ENCODE results near the gene SPATA13.

DNA sequence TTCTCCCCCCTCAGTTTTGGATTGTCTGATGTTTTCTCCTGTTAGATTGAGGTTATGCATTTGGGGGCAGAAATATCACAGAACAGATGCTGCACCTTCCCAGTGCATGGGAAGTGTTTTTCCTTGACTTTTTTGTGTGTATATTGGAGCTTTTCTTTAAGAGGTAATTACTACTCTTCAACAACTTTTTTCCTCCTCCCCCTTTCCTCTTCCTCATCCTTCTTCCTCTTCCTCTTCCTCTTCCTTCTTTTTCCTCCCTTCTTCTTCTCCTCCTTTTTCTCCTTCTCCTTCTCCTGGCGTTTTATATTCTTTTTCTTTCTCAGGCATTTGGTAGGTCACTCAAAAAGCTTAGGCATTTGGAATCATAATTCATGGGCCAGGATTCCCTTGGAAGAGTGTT, 18.1 kb upstream of the SPATA13 start:
- no peak for TF ChIP-seq ZNF350 (tag by site-specific recombination; IDR thresholded peaks at IDR 0.05)
- TF ChIP-seq ZNF561 (tag by site-specific recombination; IDR thresholded peaks at IDR 0.05; ENCODE audit: borderline replicate concordance) = no peak
- TF ChIP-seq, protein P1, sequence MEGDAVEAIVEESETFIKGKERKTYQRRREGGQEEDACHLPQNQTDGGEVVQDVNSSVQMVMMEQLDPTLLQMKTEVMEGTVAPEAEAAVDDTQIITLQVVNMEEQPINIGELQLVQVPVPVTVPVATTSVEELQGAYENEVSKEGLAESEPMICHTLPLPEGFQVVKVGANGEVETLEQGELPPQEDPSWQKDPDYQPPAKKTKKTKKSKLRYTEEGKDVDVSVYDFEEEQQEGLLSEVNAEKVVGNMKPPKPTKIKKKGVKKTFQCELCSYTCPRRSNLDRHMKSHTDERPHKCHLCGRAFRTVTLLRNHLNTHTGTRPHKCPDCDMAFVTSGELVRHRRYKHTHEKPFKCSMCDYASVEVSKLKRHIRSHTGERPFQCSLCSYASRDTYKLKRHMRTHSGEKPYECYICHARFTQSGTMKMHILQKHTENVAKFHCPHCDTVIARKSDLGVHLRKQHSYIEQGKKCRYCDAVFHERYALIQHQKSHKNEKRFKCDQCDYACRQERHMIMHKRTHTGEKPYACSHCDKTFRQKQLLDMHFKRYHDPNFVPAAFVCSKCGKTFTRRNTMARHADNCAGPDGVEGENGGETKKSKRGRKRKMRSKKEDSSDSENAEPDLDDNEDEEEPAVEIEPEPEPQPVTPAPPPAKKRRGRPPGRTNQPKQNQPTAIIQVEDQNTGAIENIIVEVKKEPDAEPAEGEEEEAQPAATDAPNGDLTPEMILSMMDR (tag by site-specific recombination; IDR thresholded peaks at IDR 0.05) = no peak
- TF ChIP-seq ZNF596 (tag by site-specific recombination; IDR thresholded peaks at IDR 0.05) = no peak
- TF ChIP-seq ZNF548 (tag by site-specific recombination; IDR thresholded peaks at IDR 0.05) = no peak
- TF ChIP-seq, protein P2, sequence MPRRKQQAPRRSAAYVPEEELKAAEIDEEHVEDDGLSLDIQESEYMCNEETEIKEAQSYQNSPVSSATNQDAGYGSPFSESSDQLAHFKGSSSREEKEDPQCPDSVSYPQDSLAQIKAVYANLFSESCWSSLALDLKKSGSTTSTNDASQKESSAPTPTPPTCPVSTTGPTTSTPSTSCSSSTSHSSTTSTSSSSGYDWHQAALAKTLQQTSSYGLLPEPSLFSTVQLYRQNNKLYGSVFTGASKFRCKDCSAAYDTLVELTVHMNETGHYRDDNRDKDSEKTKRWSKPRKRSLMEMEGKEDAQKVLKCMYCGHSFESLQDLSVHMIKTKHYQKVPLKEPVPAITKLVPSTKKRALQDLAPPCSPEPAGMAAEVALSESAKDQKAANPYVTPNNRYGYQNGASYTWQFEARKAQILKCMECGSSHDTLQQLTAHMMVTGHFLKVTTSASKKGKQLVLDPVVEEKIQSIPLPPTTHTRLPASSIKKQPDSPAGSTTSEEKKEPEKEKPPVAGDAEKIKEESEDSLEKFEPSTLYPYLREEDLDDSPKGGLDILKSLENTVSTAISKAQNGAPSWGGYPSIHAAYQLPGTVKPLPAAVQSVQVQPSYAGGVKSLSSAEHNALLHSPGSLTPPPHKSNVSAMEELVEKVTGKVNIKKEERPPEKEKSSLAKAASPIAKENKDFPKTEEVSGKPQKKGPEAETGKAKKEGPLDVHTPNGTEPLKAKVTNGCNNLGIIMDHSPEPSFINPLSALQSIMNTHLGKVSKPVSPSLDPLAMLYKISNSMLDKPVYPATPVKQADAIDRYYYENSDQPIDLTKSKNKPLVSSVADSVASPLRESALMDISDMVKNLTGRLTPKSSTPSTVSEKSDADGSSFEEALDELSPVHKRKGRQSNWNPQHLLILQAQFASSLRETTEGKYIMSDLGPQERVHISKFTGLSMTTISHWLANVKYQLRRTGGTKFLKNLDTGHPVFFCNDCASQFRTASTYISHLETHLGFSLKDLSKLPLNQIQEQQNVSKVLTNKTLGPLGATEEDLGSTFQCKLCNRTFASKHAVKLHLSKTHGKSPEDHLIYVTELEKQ (tag by site-specific recombination; IDR thresholded peaks at IDR 0.05; ENCODE audit: borderline replicate concordance) = no peak
- TF ChIP-seq SETDB1 (IDR thresholded peaks at IDR 0.05; ENCODE audit: insufficient read length, low read length) = no peak
- TF ChIP-seq, protein P3, sequence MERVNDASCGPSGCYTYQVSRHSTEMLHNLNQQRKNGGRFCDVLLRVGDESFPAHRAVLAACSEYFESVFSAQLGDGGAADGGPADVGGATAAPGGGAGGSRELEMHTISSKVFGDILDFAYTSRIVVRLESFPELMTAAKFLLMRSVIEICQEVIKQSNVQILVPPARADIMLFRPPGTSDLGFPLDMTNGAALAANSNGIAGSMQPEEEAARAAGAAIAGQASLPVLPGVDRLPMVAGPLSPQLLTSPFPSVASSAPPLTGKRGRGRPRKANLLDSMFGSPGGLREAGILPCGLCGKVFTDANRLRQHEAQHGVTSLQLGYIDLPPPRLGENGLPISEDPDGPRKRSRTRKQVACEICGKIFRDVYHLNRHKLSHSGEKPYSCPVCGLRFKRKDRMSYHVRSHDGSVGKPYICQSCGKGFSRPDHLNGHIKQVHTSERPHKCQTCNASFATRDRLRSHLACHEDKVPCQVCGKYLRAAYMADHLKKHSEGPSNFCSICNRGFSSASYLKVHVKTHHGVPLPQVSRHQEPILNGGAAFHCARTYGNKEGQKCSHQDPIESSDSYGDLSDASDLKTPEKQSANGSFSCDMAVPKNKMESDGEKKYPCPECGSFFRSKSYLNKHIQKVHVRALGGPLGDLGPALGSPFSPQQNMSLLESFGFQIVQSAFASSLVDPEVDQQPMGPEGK (tag by site-specific recombination; IDR thresholded peaks at IDR 0.05) = no peak
- no peak for TF ChIP-seq REPIN1 (tag by site-specific recombination; IDR thresholded peaks at IDR 0.05; ENCODE audit: low read depth)
- TF ChIP-seq ZFP3 (tag by site-specific recombination; IDR thresholded peaks at IDR 0.05; ENCODE audit: low read depth) = no peak

Data from HEK293 (cell line).